ENCODE measurements around the gene GRK6.

DNA sequence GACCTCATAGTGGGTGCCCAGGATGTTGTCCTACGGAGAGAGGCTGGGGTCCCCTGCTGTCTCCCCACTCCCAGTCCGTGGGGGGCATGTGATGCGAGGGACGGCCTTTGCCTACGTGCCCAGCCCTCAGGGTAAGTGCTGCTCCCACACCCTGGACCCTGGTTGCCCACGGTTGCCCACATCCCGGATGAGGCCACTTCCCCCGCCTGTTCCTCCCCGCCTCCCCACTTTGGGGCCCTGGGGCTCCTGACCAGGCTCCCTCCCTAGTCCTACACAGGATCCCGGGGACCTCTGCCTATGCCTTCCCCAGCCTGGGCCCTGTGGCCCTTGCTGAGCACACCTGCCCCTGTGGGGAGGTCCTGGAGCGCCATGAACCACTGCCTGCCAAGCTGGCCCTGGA lies 40.8 kb upstream of the GRK6 start:
- no peak for TF ChIP-seq POLR2A (IDR thresholded peaks at IDR 0.05; ENCODE audit: low read depth, low read length)
- TF ChIP-seq, protein P1, sequence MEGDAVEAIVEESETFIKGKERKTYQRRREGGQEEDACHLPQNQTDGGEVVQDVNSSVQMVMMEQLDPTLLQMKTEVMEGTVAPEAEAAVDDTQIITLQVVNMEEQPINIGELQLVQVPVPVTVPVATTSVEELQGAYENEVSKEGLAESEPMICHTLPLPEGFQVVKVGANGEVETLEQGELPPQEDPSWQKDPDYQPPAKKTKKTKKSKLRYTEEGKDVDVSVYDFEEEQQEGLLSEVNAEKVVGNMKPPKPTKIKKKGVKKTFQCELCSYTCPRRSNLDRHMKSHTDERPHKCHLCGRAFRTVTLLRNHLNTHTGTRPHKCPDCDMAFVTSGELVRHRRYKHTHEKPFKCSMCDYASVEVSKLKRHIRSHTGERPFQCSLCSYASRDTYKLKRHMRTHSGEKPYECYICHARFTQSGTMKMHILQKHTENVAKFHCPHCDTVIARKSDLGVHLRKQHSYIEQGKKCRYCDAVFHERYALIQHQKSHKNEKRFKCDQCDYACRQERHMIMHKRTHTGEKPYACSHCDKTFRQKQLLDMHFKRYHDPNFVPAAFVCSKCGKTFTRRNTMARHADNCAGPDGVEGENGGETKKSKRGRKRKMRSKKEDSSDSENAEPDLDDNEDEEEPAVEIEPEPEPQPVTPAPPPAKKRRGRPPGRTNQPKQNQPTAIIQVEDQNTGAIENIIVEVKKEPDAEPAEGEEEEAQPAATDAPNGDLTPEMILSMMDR (conservative IDR thresholded peaks at IDR 0.05; ENCODE audit: low read depth, low read length) = no peak
